ENCODE measurements around the gene ADAM22.

DNA sequence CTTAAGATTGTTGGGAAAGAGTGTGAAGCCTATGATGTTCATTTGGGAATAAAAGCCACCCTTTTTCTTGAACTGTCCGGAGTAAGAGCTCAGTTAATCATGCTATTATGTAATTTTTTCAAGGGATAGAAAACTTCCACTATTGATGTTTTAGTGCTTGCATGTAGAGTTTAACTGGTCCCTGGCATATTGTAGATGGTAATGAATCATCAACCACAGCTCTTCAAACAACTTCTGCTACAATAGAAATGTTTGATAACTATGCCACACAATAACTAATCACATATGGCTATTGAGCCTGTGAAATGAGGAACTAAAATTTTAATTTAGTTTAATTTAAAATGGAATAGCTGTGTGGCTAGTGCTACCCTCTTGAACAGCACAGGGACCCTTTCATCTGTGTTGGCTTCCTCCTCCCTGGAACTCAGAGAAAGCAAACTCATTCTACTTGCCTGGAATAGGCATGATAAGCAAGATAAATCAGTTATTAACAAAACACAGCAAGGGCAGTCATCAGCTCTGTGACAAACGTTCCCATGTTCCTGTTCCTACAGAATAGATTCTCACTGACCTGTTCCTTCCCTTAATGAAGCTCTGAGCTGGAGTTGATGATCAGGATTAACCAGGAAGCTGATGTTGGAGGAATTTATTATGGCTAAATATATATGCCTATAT lies 290.7 kb downstream of the ADAM22 start:
- no peak for TF ChIP-seq EZH2phosphoT487 (IDR thresholded peaks at IDR 0.05; ENCODE audit: insufficient read depth, low read depth)
- TF ChIP-seq EZH2 (IDR thresholded peaks at IDR 0.05; ENCODE audit: insufficient read depth, poor library complexity, severe bottlenecking), result no peak

All from GM23248 (cell line).